GM21619 (cell line): Measurements from ENCODE around the gene PARD3.

Source experiments
- ATAC-seq: cut with Tn5 transposase; IDR thresholded peaks from one replicate; pipeline ENCODE4 v1.9.1; 2021; ENCODE audit not compliant: unreplicated experiment

The PARD3 gene

GRCh38 chr10:34513636-34514035 is 301.5 kb downstream of the PARD3 start:
- no peak for ATAC-seq

- ATAC-seq, result no peak
Observed at GRCh38 chr10:34507217-34507616, 307.9 kb downstream of the PARD3 start.

- ATAC-seq, result no peak
Observed at GRCh38 chr10:34506786-34507185, 308.3 kb downstream of the PARD3 start.

- ATAC-seq, result no peak
Observed at GRCh38 chr10:34505338-34505737, 309.8 kb downstream of the PARD3 start.

- ATAC-seq, result no peak
Observed at GRCh38 chr10:34504534-34504933, 310.6 kb downstream of the PARD3 start.

GRCh38 chr10:34503704-34504103 is 311.4 kb downstream of the PARD3 start:
- no peak for ATAC-seq

- ATAC-seq, result no peak
Observed at GRCh38 chr10:34499612-34500279, 315.4 kb downstream of the PARD3 start.

GRCh38 chr10:34498821-34499220 is 316.3 kb downstream of the PARD3 start:
- ATAC-seq, result no peak

GRCh38 chr10:34495938-34496337 is 319.2 kb downstream of the PARD3 start:
- no peak for ATAC-seq

- no peak for ATAC-seq
Observed at GRCh38 chr10:34494012-34494411, 321.1 kb downstream of the PARD3 start.

- no peak for ATAC-seq
Observed at GRCh38 chr10:34492081-34492480, 323.0 kb downstream of the PARD3 start.

GRCh38 chr10:34491678-34492077 is 323.4 kb downstream of the PARD3 start:
- ATAC-seq, result no peak

- no peak for ATAC-seq
Observed at GRCh38 chr10:34489973-34490745, 324.9 kb downstream of the PARD3 start.

- no peak for ATAC-seq
Observed at GRCh38 chr10:34489411-34489810, 325.7 kb downstream of the PARD3 start.

- ATAC-seq, result no peak
Observed at GRCh38 chr10:34488476-34489130, 326.5 kb downstream of the PARD3 start.

- ATAC-seq, result no peak
Observed at GRCh38 chr10:34486008-34486407, 329.1 kb downstream of the PARD3 start.

GRCh38 chr10:34484164-34484563 is 330.9 kb downstream of the PARD3 start:
- no peak for ATAC-seq

- ATAC-seq, result no peak
Observed at GRCh38 chr10:34480345-34480744, 334.8 kb downstream of the PARD3 start.

- no peak for ATAC-seq
Observed at GRCh38 chr10:34479520-34480179, 335.4 kb downstream of the PARD3 start.

- no peak for ATAC-seq
Observed at GRCh38 chr10:34477249-34477648, 337.8 kb downstream of the PARD3 start.

- ATAC-seq, result no peak
Observed at GRCh38 chr10:34476608-34477007, 338.5 kb downstream of the PARD3 start.

GRCh38 chr10:34475786-34476185 is 339.3 kb downstream of the PARD3 start:
- ATAC-seq, result no peak
